GM18499 (cell line): ENCODE results near the gene MADCAM1.

Experiments
- ATAC-seq: cut with Tn5 transposase; IDR thresholded peaks from one replicate; pipeline ENCODE4 v1.9.1; 2021; ENCODE audit warnings: moderate number of reproducible peaks; ENCODE audit not compliant: insufficient read depth, unreplicated experiment

The MADCAM1 gene

DNA sequence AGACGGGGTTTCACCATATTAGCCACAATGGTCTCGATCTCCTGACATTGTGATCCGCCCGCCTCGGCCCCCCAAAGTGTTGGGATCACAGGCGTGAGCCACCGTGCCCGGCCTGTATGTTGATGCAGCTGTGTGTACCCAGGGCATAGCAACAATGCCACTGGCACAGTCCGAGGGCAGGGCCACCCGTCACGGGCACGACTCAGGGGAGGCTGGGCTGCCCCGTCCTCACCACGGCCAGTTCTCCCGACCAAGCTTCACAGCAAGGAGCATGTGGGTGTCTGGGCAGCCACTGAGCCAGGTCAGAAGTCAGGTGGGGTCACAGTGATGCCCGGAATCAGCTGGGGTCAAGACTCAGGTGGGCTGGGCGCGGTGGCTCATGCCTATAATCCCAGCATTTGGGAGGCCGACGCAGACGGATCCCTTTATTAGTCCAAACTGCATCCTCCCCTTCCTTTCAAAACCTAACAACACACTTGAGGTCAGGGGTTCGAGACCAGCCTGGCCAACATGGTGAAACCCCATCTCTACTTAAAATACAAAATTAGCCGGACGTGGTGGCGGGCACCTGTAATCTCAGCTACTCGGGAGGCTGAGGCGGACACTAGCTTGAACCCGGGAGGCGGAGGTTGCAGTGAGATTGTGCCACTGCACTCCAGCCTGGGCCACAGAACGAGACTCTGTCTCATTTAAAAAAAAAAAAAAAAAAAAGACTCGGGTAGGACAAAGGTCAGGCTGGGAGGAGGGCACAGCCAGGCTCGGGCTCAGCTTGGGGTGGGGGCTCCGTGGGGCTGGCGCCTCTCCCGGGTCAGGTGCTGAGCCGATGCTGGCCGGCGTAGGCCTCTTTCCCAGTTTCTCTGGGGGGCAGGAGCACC lies 34.1 kb downstream of the MADCAM1 start:
- ATAC-seq, result no peak

DNA sequence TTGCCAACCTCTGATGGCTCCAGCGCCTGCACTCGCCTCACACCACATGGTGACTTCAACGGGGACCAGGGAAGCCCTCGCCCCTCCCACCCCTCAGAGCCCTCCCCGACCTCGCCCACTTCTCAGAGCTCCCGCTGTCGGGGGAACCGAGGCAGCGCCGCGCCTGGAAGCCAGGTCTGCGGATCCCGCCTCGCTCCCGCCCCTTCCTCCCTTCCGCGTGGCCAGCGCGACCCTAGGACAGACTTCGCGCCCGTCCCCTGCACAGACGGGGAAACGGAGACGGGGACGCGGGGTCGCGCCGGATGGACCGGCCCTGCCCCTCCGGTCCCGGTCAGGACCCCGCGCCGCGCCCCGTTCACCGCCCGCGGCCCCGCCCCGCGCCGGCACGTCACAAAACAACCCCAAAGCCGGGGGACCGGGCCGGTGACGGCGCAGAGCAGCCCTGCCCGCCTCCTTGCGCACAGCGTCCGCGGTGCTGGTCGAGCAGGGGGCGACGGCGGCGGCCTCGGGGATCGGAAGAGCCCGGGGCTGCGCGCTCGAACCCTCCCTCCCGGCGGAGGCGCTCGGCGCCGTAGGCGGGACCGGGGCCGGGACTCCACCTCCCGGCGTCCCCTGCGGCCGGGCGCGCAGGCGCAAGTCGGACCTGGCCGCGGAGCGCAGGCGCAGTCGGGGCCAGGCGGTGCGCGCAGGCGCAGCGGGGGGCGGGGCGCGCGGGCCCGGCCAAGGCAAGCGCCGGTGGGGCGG lies 34.9 kb downstream of the MADCAM1 start:
- ATAC-seq, result no peak

DNA sequence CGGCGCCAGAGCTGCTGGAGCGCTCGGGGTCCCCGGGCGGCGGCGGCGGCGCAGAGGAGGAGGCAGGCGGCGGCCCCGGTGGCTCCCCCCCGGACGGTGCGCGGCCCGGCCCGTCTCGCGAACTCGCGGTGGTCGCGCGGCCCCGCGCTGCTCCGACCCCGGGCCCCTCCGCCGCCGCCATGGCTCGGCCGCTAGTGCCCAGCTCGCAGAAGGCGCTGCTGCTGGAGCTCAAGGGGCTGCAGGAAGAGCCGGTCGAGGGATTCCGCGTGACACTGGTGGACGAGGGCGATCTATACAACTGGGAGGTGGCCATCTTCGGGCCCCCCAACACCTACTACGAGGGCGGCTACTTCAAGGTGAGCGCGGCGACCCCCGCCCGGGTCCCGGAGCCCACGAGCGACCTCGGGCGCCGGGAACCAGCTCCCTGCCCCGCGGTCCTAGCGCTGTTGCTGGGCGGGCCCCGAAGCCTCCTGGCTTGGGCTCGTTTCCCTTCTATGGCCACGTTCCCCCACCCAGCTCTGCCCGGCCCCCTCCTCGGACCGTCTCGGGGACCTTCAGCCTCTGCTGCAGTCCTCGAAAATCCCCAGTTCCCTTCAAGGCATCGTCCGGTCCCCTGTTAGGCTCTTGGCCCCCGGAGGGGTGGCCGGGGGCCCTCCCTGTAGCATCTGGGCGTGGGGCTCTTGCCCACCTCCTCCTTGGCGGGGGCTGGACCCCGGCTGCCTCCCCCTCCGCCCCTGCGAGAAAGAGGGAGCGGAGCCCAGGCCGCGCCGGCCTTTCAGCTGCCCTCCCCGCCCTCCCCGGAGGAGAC lies 35.7 kb downstream of the MADCAM1 start, which contains the start of gene CDC34:
CDC34 (plus strand) TSS at position 8 of the 808 bp plus-strand sequence; CDS start at position 180, 172 bp downstream.
- ATAC-seq, result no peak

DNA sequence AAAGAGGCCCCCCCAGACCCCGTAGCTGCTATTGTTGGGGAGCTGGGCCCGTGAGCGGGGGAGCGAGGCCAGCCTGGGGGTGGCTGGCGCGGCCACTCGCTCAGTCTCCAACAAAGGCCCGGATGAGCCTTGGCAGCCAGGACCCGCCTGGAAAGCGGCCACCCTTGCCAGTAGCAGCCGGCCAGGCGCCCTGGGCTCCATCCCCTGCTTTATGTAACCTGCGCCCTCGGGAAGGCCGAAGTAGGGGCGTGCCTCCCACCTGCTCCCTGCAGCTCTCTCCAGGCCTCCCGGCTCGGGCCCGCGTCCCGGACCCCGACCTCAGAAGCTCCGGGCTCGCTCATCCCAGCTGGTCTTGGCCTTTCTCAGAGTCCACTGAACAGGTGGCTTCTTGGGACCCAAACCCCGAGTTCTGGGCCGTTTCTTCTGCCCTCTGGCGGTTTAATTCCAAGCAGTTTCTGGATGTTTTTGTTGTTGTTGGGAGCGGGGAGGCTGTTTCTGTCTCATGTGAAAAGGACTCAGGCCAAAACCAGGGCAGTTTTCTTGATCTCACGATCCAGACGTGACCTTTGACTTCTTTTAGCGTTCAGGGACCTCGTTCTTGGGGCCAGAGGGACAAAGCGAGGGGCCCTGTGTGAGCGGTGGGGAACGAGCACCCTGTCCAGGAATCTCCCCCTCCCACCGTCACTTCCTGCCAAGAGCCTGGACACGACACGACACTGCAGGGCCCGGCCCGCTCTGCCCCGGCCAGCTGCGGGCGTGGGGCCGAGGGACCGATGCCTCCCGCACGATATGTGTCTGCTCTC lies 36.5 kb downstream of the MADCAM1 start:
- ATAC-seq, result no peak

DNA sequence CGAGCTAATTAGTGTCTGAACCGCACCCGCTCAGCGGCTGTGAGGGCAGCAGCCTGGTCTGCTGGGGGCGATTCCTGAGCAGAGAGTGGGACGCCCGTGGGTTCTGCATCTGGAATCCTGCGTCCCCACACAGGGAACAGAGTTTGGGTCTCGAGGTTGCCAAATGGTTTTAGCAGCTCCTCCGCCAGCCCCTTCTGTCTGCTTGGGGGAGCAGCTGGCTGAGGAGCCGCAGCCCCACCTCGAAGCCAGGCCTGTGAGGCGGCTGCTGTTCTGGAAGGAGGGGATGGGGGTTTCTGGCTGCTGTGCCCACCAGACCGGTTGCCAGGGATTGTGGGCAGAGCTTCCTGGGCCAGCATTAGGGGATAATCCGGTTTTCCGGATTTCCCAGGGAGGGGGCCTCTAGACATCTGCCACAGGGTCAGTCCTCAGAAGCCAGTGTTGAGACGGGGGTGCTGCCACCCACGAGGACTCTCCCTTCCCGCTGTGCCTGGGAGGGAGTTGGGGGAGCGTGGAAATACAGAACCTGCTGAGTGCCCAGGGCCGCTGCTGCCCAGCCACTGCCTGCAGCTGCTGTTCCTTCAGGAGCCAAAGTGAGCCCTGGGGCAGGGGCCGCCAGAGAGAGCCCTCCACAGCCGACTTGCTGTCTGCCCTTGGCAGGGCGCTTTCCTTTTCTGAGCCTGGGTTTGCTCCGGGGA lies 37.2 kb downstream of the MADCAM1 start:
- ATAC-seq, result no peak

DNA sequence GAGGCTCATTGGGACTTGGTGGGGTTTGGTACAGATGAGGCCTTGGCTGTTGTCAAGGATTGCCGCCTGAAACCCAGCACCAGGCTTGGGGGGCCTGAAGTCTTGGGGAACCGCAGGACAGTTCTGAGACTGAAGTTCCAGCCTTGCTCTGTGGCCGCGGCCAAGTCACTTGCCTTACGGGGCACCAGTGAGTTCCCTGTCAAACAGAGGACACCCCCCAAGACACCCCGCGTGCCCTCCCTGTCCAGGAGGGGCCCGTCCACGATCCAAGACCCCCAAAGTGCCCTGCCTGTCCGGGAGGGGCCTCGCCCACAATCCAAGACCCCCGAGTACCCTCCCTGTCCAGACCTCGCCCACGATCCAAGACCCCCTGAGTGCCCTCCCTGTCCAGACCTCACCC lies 37.8 kb downstream of the MADCAM1 start:
- no peak for ATAC-seq

DNA sequence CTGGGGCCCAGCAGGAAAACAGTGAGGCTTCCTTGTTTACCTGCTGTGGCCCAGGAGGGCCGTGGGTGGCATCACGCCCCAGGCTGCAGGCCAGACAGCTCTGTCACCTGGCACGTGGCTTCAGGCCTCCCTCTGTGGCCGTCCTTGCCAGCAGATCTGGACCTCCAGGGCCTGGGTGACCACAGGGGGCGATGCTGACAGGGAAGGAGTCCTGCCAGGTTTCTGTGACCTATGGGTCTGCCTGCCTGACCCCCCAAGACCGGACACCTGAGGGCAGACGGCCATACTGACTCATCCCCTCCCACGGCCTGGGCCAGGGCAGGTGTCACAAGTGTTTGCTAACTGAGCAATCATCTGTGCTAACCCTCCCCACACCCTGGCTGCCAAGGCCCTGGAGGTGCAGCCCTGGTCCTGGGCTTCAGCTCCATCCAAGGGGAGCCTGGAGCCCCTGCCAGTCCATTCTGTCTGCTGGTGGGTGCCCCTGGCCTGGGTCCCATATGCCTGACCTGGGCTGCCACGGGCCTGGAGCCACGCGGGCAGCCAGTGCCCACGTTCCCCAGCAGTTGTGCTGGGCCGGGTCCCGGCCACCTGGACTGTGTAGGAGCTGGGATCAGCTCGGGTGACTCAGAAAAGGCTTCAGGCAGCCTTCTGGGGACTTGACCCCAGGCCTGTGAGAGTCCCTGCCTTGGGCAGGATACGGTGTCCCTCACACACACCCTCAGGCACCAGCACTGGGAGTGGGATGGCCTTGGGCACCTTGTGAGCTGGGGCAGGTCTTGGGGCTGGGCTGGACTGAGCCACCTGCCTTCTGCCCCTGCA lies 38.9 kb downstream of the MADCAM1 start:
- no peak for ATAC-seq

DNA sequence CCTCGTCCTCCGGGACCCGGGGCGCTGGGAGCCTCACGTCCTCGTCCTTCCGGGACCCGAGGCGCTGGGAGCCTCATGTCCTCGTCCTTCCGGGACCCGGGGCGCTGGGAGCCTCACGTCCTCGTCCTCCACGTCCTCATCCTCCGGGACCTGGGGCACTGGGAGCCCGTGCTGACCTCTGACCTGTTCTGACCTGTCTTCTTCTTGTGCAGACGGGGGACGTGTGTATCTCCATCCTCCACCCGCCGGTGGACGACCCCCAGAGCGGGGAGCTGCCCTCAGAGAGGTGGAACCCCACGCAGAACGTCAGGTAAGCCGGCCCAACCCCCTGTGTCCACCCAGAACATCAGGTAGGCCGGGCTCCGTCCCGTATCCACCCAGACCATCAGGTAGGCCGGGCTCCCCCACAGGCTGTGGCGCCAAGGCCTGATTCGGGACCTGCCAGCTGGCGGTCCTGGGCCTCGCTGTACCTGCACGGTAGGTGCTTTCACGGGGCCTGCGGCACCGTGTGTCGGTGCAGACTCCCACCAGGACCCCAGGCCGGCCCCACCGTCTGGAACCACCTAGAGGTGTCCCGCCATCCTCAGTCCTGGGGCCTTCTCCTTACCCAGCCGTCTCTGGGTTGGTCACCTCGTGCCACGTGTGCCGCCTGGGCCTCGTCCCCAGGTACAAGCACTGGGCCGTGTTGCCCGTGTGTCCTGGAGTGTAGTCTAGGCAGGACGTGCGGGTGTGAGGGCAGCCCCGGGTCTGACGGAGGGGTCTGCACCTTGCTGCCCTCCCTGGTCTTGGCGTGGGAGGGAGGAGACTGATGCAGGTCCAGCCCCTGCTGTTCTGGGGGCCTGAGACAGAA lies 40.0 kb downstream of the MADCAM1 start:
- ATAC-seq, result no peak

DNA sequence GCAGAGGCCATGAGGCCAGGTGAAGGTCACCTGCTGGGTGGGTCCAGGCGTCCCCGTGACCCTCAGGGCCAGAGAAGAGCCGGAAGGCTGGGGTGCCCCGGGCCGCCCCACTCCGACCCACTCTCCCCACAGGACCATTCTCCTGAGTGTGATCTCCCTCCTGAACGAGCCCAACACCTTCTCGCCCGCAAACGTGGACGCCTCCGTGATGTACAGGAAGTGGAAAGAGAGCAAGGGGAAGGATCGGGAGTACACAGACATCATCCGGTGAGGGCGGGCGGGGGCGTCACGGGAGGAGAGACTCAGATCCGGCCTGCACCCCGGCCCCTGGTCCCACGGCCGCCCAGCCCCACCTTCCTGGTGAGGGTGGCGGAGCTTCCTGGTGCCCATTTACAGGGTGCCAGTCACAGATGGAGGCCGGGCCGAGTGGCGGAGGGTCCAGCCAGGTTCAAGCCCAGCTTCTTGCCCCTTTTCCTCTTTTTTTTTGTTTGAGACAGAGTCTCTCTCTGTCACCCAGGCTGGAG lies 40.7 kb downstream of the MADCAM1 start:
- no peak for ATAC-seq

DNA sequence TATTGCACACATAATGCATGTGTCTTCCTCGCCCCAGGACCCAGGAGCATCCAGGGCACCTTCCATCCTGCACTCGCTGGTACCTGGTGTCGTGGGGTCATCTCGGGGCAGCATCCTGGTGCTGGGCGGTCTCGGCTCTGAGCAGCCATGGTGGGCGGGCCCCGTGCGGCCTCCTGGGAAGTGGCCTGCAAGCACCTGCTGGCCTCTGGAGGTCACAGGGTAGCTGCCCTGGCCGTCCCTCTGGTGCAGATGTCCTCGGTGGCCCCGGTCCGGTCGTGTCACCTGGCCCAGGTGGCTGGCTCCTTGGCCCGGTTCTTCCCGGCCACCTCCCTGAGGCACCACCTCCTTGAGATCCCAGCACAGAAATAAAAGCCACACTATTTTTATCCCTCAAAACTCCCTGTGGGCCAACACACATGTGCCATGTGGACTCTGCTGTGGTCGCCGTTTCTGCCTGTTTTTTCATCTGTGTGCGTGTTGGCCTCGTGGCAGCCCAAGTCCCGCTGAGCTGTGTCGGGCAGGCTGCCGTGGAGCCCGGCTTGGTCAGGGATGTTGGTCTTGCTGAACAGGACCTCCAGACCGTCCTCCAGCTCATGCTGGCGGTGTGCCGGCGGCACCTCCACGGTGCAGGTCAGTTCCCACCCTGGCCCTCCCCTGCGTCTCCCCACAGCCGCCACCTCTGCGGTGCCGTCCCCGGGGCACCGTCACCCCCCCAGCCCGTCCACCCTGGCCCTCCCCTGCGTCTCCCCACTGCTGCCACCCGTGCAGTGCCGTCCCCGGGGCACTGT lies 42.5 kb downstream of the MADCAM1 start:
- ATAC-seq, result no peak

DNA sequence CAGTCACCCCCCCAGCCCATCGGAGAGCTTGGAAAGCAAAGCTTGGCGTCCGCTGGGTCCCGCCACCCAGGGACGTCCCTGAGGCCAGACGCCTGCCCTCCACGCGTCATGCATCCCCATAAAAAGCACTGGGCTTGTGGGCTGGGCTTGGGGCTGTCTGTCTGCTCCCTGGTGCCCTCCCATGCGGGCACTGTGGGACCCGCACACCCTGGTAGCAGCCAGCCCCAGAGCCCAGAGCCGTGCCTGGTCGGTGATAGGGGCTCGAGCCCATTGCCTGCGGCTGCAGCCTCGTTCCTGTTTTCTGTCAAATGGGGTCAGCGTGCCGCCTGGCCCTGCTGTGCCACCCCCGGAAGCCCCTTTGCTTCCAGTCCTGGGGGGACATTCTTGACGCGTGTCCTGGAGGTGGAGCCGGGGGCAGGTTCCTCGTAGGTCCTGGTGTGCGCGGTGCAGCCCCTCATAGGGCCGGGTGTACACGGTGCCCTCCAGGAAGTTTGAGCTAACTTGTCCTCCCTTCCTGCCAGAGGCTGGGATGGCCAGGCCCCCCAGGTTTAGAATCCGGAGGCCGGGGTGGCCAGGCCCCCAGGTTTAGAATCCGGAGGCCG lies 43.2 kb downstream of the MADCAM1 start:
- no peak for ATAC-seq

DNA sequence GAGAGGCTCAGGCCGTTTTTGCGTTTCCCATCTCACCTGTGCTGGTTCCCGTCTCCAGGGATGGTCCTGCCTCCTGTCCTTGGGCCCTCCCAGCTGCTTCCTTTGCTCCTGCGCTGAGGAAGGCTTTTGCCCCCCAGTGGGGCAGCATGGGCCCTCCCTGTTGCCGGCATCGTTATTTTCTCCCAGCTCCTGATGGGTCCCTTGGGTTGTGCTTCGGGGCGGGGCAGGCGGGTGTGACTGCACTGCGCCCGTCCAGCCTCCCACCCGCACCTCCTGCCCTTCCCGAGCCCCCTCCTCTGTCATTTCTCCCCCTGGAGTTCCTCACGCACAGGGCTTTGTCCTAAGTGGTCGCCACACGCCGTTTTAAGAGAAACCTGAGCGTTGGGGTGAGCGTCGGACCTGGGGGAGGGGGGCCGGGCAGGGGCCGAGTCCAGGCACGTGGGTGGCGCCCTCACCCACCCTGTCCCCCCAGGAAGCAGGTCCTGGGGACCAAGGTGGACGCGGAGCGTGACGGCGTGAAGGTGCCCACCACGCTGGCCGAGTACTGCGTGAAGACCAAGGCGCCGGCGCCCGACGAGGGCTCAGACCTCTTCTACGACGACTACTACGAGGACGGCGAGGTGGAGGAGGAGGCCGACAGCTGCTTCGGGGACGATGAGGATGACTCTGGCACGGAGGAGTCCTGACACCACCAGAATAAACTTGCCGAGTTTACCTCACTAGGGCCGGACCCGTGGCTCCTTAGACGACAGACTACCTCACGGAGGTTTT lies 44.8 kb downstream of the MADCAM1 start:
- ATAC-seq, result no peak

DNA sequence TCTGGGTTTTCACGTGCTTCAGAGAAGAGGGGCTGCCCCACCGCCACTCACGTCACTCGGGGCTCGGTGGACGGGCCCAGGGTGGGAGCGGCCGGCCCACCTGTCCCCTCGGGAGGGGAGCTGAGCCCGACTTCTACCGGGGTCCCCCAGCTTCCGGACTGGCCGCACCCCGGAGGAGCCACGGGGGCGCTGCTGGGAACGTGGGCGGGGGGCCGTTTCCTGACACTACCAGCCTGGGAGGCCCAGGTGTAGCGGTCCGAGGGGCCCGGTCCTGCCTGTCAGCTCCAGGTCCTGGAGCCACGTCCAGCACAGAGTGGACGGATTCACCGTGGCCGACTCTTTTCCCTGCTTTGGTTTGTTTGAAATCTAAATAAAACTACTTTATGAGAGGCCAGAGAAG lies 45.4 kb downstream of the MADCAM1 start:
- ATAC-seq, result no peak

DNA sequence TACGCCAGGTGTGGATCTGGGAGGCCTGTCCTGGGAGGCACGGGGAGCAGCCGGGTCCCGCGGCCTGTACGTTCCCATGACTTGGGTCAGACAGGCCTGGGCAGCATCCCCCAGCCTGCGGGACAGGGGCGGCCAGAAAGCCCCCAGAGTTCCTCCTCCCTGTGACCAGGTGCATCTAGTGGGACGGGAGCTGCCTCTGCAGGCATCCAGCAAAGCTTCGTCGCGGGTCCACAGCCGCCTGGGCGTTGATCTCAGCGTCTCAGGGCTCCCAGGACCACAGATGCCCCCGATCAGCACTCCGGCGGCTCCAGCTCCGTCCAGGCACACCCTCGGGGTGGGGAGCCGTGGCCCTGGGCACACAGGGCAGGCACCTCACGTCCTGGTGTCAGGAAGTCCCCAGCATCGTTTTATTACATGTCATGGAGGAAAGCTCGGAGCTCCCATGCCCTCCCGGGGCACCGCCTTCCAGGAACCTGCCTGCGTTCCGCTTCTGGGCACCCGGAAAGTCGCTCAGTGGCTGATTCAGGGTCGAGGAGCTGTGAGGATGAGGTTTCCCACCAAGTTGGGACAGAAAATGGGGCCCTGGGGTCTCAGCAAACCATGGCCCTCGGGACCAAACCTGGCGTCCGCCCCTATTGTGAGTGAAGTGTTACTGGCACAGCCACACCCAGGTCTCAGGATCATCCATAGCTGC lies 46.0 kb downstream of the MADCAM1 start:
- ATAC-seq, result no peak
